ENCODE results near the gene LEKR1.
A peak's percentile ranks its signal among the peaks of the same experiment; 100 is the strongest.

Gene LEKR1

DNA sequence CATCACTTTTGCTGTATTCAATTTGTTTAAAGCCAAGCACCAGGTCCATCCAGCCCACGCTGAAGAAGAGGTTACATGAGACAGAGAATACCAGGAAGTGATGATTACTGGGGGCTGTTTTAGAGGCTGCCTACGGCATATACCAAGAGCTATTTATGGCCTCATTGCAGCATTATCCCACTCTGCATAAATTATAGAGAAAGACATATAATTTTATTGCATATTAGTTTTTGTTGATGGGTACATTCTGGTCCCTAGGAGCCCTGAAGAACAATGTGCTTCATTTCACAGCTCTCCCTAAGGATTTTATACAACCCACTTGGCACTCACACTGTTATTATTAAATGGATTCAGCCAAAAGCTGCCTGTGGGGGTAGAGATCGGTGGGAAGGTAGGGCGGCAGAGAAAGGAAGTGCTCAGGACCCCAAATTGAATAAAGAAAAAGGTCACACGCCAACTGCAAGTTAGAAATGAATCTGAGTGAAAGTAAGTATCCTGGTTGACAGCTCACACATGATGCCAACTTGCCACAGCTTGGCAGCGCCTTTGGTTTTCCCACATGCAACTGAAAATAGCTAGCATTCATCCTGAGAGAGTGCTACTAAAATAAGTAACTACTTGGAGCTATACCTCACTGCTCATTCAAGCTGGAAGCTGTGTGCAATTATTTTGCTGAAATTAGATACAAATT, 260.1 kb downstream of the LEKR1 start:
- TF ChIP-seq, protein P1, sequence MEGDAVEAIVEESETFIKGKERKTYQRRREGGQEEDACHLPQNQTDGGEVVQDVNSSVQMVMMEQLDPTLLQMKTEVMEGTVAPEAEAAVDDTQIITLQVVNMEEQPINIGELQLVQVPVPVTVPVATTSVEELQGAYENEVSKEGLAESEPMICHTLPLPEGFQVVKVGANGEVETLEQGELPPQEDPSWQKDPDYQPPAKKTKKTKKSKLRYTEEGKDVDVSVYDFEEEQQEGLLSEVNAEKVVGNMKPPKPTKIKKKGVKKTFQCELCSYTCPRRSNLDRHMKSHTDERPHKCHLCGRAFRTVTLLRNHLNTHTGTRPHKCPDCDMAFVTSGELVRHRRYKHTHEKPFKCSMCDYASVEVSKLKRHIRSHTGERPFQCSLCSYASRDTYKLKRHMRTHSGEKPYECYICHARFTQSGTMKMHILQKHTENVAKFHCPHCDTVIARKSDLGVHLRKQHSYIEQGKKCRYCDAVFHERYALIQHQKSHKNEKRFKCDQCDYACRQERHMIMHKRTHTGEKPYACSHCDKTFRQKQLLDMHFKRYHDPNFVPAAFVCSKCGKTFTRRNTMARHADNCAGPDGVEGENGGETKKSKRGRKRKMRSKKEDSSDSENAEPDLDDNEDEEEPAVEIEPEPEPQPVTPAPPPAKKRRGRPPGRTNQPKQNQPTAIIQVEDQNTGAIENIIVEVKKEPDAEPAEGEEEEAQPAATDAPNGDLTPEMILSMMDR (conservative IDR thresholded peaks at IDR 0.05; ENCODE audit: low read depth, low read length): no peak
- DNase-seq (ENCODE audit: low read depth): no peak
- no peak overlapping the region for H3K4me3 ChIP-seq (ENCODE audit: low read length)

DNA sequence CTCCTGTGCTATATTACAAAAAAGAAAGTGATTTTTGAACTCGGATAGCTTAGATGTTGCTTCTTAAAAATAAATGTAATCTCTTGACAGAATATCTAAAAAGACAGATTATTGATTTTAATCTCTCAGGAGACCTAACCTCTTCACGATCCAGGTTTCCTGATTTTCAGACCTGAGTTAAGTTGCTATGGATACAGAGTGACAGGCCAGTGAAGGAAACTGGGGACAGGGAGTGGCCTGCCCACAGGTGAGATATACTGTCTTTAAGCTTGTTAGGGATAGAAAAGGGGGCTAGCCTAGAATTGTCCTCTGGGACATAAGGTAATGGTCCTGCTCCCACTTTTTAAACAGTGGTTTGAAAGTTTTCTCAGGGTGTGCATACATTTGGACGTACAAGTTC, 260.6 kb downstream of the LEKR1 start:
- TF ChIP-seq, protein P1 (conservative IDR thresholded peaks at IDR 0.05; ENCODE audit: low read depth, low read length): no peak
- DNase-seq (ENCODE audit: low read depth): no peak
- no peak overlapping the region for H3K4me3 ChIP-seq (ENCODE audit: low read length)

DNA sequence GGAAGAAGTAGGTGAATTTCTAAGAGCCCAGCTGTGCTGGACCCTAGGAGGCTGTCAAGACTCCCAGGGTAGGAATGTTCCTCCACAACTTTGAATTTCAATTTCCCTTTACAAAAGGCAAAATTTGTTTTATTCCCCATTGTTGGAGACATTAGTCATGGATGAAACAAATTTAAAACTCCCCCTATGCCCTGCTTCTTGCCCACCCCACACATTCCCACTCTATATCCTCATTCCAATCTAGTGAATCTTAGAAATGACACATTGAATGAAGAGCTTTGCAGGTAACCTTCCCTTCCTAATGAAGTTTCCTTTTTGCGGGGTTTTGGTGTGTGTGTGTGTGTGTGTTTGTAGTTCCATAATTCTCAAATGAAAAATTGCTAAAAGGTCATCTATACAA, 261.2 kb downstream of the LEKR1 start:
- TF ChIP-seq, protein P1 (conservative IDR thresholded peaks at IDR 0.05; ENCODE audit: low read depth, low read length): no peak
- H3K4me3 ChIP-seq (ENCODE audit: low read length): no peak overlapping the region
- no peak for DNase-seq (ENCODE audit: low read depth)

DNA sequence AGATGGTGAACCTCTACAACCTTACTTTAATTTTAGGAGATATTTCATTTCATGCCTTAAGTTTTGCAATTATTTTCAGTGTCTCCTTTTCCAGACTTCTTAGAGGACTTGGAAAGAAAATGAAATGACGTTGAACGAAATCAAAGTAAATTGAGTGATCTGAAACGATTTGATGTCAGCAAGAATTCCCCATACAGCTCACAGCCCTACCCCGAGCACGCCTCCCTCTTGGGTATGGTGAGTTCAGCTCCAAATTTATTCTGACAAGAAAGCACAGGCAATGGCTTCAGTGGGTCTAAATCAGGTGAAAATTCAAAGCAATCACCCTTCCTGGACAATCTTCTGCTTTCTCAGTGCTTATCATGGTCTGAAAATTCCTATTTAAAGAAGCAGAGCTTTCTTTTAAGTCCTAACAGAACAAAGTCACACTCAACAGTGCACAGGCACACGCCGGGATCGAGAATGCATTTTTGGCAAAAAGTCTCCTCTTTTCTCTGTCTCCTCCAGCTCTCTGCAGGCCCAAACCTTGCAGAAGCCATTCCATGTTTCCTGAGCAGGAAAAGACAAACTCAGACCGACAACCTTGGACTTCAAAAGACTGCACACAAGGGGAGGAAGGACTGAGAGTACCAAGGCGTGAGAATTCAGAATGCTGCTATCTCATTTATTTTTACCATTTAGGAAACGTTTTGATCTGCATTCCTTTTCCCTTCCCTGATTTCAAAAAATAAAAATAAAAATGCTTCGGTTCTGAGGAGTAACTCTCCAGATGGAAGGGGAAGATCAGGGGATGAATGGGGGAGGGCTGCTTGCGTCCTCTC, 261.8 kb downstream of the LEKR1 start:
- no peak for DNase-seq (ENCODE audit: low read depth)
- TF ChIP-seq, protein P1 (conservative IDR thresholded peaks at IDR 0.05; ENCODE audit: low read depth, low read length): no peak
- H3K4me3 ChIP-seq (ENCODE audit: low read length): peak overlapping the region; percentile 52

DNA sequence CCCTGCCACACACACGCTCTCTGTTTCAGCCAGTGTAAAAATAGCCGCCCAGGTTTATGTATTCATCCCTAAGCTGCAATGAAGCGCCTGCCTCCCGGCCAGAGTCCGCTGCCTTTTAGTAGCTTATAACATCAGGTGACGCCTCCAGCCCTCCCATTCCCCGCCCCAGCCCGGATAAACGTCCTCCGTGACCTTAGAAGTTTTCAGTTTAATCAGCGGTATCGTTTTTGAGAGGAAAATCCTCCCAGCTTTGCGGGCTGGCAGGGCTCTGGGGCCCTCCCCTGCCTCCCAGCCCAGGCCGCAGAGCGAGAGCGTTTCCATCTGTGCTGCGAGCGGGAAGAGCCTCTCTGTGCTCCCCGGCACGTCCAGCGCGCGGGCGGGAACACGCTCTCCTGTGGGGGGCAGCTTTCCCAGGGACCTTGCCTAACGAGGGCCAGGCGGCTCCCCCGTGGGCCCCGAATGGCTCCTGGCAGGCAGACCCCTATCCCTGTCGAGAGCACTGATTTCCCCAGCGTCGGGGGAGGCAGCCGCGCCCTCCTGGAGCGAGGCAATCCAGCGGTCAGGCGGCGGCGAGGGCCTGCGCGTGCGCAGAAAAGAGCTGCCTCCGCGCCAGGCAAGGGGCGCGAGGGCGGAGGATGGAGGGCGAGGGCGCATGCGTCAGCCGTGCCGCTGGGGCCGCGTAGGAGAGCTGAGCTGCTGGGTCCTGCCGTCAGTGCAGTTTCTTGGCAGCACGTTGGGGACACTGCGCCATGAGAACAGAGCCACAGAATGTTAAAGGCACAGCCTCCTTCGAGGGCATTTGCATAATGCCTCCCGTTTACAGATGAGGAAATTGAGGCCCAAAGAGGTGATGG, 262.7 kb downstream of the LEKR1 start:
- DNase-seq (ENCODE audit: low read depth): peak; percentile 92
- H3K4me3 ChIP-seq (ENCODE audit: low read length): peak overlapping the region; percentile 52
- TF ChIP-seq, protein P1 (conservative IDR thresholded peaks at IDR 0.05; ENCODE audit: low read depth, low read length): no peak

DNA sequence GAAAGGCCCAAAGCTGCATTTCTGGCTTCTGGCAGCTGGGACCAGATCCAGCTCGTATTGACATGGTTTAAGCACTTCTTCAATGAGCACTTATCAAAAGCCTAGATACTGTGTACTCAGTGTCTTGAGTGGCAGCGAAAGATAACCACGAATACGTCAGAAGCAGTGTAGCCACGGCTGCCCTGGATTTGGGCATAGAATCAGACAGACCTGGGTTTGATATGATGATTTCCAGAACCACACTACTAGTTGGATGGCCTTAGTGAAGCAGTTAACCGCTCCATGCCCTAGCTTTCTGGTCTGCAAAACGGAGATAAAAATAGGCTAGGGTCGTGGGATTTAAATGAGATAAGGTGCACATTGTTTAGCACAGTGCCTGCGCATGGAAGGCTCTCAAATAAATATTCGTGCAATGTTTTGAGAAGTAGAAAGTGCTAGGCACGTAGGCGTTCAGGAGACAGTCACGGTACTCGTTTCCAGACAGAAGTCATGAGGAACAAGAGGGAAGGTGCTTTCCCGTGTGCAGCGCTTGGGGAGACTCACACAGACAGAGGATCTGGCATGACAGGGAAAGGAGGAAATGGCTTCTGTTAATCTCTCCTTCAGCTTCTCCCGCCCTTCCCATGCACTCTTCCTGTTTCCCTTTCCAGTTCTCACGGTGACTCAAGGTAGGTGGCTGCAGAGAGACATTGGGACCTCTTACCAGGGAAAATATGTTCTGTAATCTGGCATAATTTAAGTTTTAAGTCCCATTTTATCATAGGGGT, 263.5 kb downstream of the LEKR1 start:
- DNase-seq (ENCODE audit: low read depth): peak; percentile 27
- TF ChIP-seq, protein P1 (conservative IDR thresholded peaks at IDR 0.05; ENCODE audit: low read depth, low read length): no peak
- H3K4me3 ChIP-seq (ENCODE audit: low read length): peak overlapping the region; percentile 29
